ENCODE data around the gene TOMM22.

GRCh38 chr22:38645430-38645829 is 36.3 kb upstream of the TOMM22 start:
- TF ChIP-seq CTCF (IDR thresholded peaks at IDR 0.05) (no peak), POLR2A (IDR thresholded peaks at IDR 0.05) (no peak)
